Fibroblast of skin of back (primary cell): ENCODE results near the gene GRAMD1C.
A peak's percentile ranks its signal among the peaks of the same experiment; 100 is the strongest.

ENCODE experiments used
- DNase-seq: peaks from one replicate; pipeline ENCODE4 v3.0.0-alpha.2; 2013

GRAMD1C gene

DNA sequence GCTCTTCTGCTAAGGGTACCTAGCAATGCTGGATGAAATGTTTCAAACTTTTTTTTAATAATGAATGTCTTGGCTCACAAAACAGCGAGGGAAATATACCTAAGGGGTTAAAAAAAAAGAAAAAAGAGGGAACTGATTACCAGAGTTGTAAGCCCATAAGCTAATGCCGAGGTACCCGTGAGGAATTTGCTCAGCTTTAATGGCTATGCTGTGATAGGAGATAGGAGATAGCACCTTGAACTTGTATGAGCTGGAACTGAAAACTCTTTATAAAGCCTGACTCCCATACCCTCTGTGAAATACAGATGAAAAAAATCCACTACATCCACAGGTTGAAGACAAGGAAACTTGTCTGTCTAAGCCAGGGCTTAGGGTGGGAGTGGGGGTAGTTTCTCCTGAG lies 13.9 kb downstream of the GRAMD1C start:
- DNase-seq, result no peak

DNA sequence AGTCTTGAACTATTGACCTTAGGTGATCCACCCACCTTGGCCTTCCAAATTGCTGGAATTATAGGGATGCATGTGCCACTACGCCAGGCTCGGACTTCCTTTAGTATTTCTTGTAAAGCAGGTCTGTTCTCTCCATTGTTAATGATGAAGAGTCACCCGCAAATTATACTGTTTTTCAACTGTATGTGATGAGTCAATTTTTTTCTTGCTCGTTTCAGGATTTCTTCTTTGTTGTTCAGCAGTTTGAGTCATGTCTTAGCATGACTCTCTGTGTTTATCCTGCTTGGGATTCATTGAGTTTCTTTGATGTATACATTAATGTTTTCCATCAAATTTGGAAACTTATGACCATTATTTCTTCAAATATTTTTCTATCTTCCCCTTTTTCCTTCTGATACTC lies 28.9 kb downstream of the GRAMD1C start:
- DNase-seq, result peak; percentile 65

GRCh38 chr3:113873293-113873692 lies 34.7 kb downstream of the GRAMD1C start:
- no peak for DNase-seq

GRCh38 chr3:113873814-113874526 lies 35.4 kb downstream of the GRAMD1C start:
- no peak for DNase-seq

DNA sequence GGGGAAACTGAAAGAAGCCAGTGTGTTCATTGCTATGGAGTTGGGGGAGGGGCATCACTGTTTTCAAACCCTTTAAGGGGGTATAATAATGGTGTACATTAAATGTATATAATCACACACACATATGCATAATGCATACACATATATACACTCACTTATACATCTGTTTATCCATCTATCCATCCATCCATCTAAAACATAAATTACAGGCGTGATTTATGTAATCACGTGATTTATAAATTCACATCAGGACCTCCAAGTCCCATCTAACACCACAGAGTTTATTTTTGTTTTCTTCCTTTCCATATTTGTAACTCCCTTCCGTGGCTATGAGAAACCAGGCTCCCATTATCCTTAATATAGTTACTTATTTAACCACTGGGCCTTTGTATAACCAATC lies 39.8 kb downstream of the GRAMD1C start:
- DNase-seq, result no peak

GRCh38 chr3:113885050-113885449 lies 46.5 kb downstream of the GRAMD1C start:
- DNase-seq, result no peak

DNA sequence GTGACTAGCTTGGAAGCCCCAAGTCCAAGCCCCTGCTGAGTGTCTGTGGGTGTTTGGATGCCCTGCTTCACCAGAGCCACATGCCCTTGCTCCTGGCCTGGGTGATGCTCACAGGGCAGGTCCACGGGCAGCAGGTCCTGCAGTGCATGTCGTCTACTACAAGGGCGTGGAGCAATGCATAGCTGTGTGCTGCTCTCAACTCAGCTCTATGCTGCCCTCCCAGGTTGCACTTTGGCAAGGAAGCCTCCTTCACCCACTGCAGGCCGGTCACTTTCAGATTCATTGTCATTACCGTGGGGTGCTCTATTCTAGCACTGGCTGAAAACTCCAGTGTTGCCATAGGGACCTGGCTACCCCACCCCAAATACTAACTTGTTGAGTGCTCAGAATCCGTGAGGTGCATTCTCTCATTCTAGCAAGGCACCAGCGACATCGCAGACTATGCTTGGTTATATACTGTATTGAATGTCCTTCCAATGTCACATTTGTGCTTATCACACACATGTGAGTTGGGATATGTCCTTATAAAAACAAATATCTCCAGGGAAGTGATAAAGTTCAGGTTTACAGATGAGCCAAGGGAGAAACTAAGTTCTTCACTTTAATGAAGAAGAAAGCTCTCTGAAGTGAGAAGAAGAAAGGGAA lies 51.8 kb downstream of the GRAMD1C start:
- no peak for DNase-seq

DNA sequence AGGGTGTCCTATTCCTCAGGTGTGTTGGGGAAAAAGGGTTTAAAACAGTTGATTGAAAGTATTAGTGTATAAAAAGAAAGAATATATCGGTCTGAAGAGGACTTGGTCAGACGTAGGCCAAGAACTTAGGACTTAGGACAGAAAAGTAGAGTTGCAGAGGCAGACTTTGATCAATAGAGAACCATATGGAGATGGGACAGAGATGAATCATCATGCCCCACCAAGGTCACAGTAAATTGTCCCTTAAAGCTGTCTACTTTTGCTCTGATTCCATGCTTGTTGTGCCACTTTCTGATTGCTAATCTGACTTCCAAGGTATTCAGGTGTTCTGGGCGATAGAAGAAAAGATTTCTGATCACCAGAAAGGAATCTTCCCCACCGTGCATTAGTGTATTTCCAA lies 56.3 kb downstream of the GRAMD1C start:
- DNase-seq, result no peak

DNA sequence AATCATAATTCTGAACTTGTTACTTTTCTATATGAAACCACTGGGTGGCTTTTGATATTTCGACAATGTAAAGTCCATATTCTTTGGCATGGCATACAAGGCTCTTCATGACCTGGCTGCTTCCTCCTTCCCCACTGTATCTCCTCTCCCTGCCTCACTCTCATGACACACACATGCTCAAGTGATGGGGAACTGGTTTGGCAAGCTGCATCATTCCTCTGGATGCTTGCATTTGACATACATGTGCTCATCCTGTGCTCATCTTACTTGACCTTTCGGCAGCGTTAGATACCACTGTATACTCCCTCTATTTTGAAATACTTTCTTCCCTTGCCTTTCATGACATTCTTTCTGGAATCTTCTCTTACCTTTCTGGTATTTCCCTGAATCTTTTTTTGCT lies 57.4 kb downstream of the GRAMD1C start:
- no peak for DNase-seq

DNA sequence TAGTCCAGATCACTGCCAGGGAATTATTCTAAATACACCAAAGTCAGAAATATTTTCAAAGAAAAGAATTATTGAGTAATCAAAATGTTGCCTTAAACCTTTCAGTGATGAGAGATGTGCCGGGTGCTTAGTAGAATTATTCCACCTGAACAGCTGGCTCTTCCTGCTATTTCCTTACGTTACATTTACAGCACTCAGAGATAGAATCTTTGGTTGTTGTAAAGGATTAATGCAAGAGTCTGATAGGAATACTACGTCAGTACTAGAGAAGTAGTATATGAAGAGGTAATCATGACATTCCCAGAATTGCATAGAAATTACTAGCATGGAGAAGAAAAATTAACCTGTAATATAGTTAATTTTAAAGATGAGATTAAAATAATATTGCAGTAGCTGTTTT lies 58.3 kb downstream of the GRAMD1C start:
- DNase-seq, result no peak

DNA sequence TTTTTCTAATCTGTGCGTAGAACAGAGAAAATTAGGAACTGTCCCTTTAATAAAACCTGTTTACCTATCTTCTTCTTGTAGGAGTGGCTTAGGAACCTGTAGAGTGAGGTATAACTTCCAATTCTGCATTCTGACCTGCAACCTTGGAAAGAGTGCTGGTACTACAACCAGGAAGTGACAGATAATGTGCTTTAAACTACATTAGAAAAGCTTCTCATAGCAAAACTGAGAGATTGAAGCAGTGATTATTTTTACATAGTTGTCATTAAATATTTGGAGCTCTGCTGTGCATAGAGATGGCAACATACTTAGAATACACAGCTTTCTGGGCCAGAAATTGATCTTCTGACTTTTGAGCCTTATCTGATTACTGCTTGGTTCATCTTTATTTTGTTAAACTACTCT lies 58.8 kb downstream of the GRAMD1C start:
- DNase-seq, result no peak

GRCh38 chr3:113898892-113899291 lies 60.3 kb downstream of the GRAMD1C start:
- peak; percentile 54 for DNase-seq

DNA sequence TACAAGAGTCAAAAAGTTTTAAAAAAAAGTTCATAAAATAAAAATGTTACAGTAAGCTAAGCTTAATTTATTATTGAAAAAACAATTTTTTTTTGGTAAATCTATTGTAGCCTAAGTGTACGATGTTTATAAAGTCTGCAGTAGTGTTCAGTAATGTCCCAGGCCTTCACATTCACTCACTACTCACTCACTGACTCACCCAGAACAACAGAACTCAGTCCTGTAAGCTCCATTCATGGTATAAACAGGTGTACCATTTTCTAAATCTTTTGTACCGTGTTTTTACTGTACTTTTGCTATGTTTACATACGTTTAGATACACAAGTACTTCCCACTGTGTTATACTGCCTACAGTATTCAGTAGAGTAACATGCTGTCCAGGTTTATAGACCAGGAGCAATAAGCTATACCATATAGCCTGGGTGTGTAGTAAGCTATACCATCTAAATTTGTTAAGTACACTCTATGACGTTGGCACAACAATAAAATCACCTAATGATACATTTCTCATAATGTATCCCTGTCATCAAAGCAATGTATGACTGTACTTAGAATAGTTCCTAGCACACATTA lies 68.1 kb downstream of the GRAMD1C start:
- DNase-seq, result no peak

DNA sequence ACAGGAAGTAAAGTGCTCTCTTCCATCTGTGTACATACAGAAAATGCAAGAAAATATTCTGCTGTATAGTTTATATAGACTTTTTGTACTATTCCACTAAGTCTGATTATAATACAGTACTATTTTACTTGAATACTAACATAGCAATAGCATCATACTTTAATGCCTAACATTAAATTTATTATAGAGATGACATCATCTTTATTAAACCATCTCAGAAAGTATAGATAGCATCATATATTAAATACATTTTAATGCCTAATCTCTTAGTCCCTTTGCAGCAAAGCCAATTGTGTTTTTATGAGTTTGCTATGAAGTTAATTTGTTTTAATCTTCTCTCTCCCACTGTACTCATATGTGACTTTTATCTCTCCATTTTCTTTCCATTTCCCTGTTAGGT lies 69.5 kb downstream of the GRAMD1C start:
- DNase-seq, result no peak

DNA sequence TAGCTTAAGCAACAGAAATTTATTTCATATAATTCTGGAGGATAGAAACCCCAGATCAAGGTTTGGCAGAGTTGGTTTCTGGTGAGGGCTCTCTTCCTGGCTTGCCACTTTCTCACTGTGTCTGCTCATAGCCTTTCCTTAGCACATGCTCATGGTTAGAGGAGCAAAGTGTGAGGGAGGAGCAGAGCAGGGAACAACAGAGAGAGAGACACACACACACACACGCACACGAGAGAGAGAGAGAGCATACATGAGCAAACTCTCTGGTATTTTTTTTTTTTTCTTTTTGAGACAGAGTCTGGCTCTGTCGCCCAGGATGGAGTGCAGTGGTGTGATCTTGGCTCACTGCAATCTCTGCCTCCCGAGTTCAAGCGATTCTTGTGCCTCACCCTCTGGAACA lies 72.4 kb downstream of the GRAMD1C start:
- peak; percentile 11 for DNase-seq

GRCh38 chr3:113912552-113913236 lies 74.1 kb downstream of the GRAMD1C start:
- peak; percentile 50 for DNase-seq

GRCh38 chr3:113914646-113915045 lies 76.1 kb downstream of the GRAMD1C start:
- peak; percentile 87 for DNase-seq

- no peak for DNase-seq
Observed at GRCh38 chr3:113927556-113927955, 89.0 kb downstream of the GRAMD1C start.

DNA sequence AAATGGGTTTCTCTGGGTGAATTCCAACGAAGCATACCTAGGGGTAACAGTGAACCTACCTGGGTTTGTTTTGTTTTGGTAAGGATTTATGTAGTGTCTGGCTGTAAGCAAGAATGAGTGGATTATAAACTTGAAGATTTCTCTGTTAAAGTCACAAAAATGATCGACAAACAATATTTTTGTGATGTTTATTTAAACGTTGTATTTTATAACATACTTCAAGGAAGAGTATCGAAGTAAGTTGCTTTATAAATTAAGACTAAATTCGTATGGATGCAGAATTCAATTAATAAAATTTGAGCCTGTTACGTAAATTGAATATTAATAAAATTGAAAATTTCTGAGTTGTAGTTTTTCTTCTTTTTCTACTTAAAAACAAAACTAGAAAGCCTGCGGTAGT lies 108.2 kb downstream of the GRAMD1C start:
- DNase-seq, result no peak

DNA sequence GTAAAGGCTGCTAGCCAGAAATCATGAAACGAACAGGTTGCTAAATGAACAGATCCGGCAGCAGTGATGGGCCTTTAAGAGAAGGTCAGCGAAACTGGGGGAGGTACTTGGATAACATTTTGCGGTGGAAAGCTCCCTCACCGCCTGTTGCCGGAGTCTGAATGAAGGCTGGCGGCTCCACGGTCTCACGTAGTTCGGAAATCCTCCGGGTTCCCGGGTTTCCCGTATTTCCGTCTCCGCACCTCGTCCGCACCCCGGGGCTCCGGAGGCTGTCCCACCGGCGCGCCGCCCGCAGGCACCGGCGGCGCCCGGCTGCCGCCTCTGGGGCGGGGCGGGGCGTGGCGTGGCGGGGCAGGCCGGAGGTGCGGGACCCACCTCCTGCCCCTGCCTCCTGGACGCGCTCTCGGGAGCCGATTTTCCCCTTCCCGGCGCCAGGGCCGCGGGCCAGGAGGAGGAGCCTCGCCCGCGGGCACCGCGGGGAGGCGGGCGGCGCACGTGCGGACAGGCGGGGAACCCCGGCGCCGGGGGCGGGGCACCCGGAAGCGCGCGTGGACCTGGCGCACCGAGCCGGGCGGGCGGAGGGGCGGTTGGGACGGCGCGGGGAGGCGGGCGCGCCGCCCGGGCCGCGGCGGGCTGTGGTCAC lies 108.9 kb downstream of the GRAMD1C start, which contains the start of gene ZDHHC23:
Gene ZDHHC23 (plus strand): TSS at position 642 of the 643 bp plus-strand sequence. CDS start 790 bp downstream, outside the sequence.
- peak; percentile 38 for DNase-seq

DNA sequence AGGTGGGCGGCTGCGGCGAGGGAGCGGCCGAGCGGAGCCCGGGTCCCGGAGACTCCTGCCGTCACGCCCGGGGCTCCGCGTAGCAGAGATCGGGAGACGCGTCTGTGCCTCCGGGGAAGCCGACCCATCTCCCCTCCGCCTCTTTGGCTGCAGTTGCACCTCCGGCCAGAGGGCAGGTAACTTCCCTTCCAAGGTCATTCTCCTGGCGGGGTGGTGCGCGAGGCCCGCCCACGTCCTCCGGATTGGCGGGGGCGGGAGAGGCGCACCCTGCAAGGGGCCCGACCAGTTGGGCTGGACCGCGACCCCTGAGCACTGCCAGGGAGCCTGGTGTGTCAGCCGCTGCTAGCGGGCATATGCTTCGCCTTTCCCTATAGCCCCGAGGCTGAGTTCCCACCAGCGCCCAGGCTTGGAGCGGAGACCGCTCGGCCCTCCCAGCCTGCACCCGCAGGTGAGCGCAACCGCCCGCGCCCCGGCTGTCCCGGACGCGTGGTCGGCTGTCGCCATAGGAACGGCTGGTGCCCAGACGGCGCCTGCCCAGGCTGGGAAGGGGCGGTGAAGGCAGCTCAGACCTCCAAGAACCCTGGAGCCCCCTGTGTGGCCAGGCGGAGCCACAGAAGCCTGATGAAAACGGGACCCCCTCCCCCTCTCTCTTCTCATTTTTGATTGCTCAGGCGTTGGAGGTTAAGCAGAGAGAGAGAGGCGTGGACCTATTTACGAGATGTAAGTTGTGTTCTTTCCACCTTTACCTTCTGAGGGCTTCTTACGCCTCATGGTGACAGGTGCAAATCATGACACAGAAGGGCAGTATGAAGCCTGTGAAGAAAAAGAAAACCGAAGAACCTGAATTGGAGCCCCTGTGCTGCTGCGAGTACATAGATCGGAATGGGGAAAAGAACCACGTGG lies 109.7 kb downstream of the GRAMD1C start:
- no peak for DNase-seq

DNA sequence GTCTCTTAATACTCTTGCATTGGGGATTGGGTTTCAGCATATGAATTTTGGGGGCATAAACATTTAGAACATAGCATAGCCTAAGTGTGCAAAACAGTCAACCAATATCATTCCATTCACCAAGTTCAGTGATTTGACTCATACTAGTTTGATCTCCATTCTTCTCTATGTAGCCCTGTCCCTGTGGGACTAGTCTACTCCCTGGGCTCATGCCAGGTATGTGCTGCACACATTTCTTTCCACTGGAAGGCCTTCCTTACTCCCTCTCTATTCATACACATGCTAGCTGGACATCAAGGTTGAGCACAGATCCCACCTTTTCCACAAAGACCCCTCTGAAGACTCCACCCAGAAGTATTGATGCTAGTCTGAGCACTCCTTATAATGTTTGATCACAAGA lies 114.3 kb downstream of the GRAMD1C start:
- peak; percentile 27 for DNase-seq
